ENCODE measurements around the gene GNB1L. TPM values are rescaled to one million over a fixed set of nuclear protein-coding genes. Genes with fewer than 3 reads are reported as not detected.
A peak's percentile ranks its signal among the peaks of the same experiment; 100 is the strongest.

The GNB1L gene
- total and polyA plus RNA-seq, 9 of the 15 experiments (the other 6 are each of a cell fraction or from before 2014, with no cell fraction given), result 0.56 to 50.5 (median 10.2) TPM

GRCh38 chr22:19806213-19807160 lies 48.2 kb downstream of the GNB1L start (continued):
- TF ChIP-seq ZNF511 (CRISPR knock-in tag; IDR thresholded peaks at IDR 0.05) (no peak), NFIC (IDR thresholded peaks at IDR 0.05) (peak; percentile 98), ID3 (CRISPR knock-in tag; IDR thresholded peaks at IDR 0.05) (no peak), ID3 (tag; IDR thresholded peaks at IDR 0.05) (peak; percentile 87), ZNF197 (CRISPR knock-in tag; IDR thresholded peaks at IDR 0.05; ENCODE audit: low read depth) (0 out of 2 replicates have a peak, but pooled peaks have one; percentile 48), SMARCE1 (IDR thresholded peaks at IDR 0.05) (peak; percentile 97), OTX1 (CRISPR knock-in tag; IDR thresholded peaks at IDR 0.05) (no peak), MEF2A (IDR thresholded peaks at IDR 0.05; ENCODE audit: control insufficient read depth, low read depth, low read length) (no peak), HOMEZ (CRISPR knock-in tag; IDR thresholded peaks at IDR 0.05) (no peak), KAT7 (CRISPR knock-in tag; IDR thresholded peaks at IDR 0.05; ENCODE audit: borderline replicate concordance) (no peak), LARP7 (IDR thresholded peaks at IDR 0.05) (no peak), IFI16 (CRISPR knock-in tag; IDR thresholded peaks at IDR 0.05) (no peak), MTF1 (CRISPR knock-in tag; IDR thresholded peaks at IDR 0.05; ENCODE audit: borderline replicate concordance) (no peak), SRSF9 (IDR thresholded peaks at IDR 0.05; ENCODE audit: borderline replicate concordance, low read depth, low read length) (no peak), KDM2B (CRISPR knock-in tag; IDR thresholded peaks at IDR 0.05) (peak; percentile 76; the same call in 1 of the 2 replicates), SMARCA4 (IDR thresholded peaks at IDR 0.05) (peak; percentile 97), CBX5 (IDR thresholded peaks at IDR 0.05; ENCODE audit: borderline replicate concordance, low read depth) (no peak), E2F6 (IDR thresholded peaks at IDR 0.05; ENCODE audit: borderline replicate concordance in 1 of 2, extremely low read depth in 1 of 2, insufficient read depth in 1 of 2, insufficient read length in 1 of 2, low read depth in 1 of 2, low read length in 1 of 2, poor library complexity in 1 of 2, severe bottlenecking in 1 of 2) (peak in 1 of 2 experiments; percentile 76), SRF (CRISPR knock-in tag; IDR thresholded peaks at IDR 0.05) (no peak; a peak in 1 of 4 replicates), HES1 (IDR thresholded peaks at IDR 0.05; ENCODE audit: low read depth) (no peak; the same call in 1 of the 2 replicates), RNF219 (CRISPR knock-in tag; IDR thresholded peaks at IDR 0.05) (no peak)
